GM19395 (cell line): Measurements from ENCODE around the gene ZNF330.
A peak's percentile ranks its signal among the peaks of the same experiment; 100 is the strongest.

ENCODE experiments used
- ATAC-seq: cut with Tn5 transposase; IDR thresholded peaks from one replicate; pipeline ENCODE4 v1.9.1; 2021; ENCODE audit warnings: mild to moderate bottlenecking, moderate library complexity; ENCODE audit not compliant: unreplicated experiment

The ZNF330 gene

GRCh38 chr4:141229408-141230101 lies 8.9 kb downstream of the ZNF330 start:
- peak; percentile 93 for ATAC-seq

- no peak for ATAC-seq
These were observed 13.0 kb downstream of the ZNF330 start for GRCh38 chr4:141233673-141234072.

- ATAC-seq, result no peak
These were observed 17.5 kb downstream of the ZNF330 start for GRCh38 chr4:141238186-141238585.

GRCh38 chr4:141240259-141240658 lies 19.6 kb downstream of the ZNF330 start:
- no peak for ATAC-seq

GRCh38 chr4:141240671-141241070 lies 20.0 kb downstream of the ZNF330 start:
- no peak for ATAC-seq

- ATAC-seq, result no peak
These were observed 21.3 kb downstream of the ZNF330 start for GRCh38 chr4:141241986-141242385.

- no peak for ATAC-seq
These were observed 23.7 kb downstream of the ZNF330 start for GRCh38 chr4:141244419-141244818.

GRCh38 chr4:141246243-141246642 lies 25.5 kb downstream of the ZNF330 start:
- ATAC-seq, result no peak

GRCh38 chr4:141246683-141247429 lies 26.2 kb downstream of the ZNF330 start:
- no peak for ATAC-seq

GRCh38 chr4:141247430-141247780 lies 26.7 kb downstream of the ZNF330 start:
- ATAC-seq, result no peak

GRCh38 chr4:141248029-141248428 lies 27.3 kb downstream of the ZNF330 start:
- no peak for ATAC-seq

- no peak for ATAC-seq
These were observed 27.8 kb downstream of the ZNF330 start for GRCh38 chr4:141248486-141248885.

- no peak for ATAC-seq
These were observed 33.6 kb downstream of the ZNF330 start for GRCh38 chr4:141254326-141254725.

GRCh38 chr4:141255016-141255415 lies 34.3 kb downstream of the ZNF330 start:
- no peak for ATAC-seq

- no peak for ATAC-seq
These were observed 37.9 kb downstream of the ZNF330 start for GRCh38 chr4:141258558-141258957.

GRCh38 chr4:141275834-141276233 lies 55.1 kb downstream of the ZNF330 start:
- ATAC-seq, result no peak

- ATAC-seq, result no peak
These were observed 62.5 kb downstream of the ZNF330 start for GRCh38 chr4:141283152-141283551.

- ATAC-seq, result no peak
These were observed 62.9 kb downstream of the ZNF330 start for GRCh38 chr4:141283563-141283962.
